ENCODE data around the gene PLA2G6.
"Not testable (repeated sequence)": the region's sequence is repeated elsewhere in the genome, so short reads cannot be mapped to it uniquely, and the experiment has no call there.

PLA2G6 gene

GRCh38 chr22:38129021-38129420 lies 52.6 kb downstream of the PLA2G6 start:
- no peak for FAIRE-seq
- TF ChIP-seq SPI1 (IDR thresholded peaks at IDR 0.05; ENCODE audit: low read depth, low read length) (no peak), TAF1 (IDR thresholded peaks at IDR 0.05; ENCODE audit: low read depth, low read length) (no peak), POLR2AphosphoS5 (IDR thresholded peaks at IDR 0.05; ENCODE audit: low read depth, low read length) (no peak), POLR2A (IDR thresholded peaks at IDR 0.05; ENCODE audit: low read depth, low read length) (no peak), PAX5 (IDR thresholded peaks at IDR 0.05; ENCODE audit: insufficient read depth, low read length, severe bottlenecking) (no peak), POU2F2 (IDR thresholded peaks at IDR 0.05; ENCODE audit: low read depth, low read length) (no peak)
- no peak for DNase-seq (ENCODE audit: insufficient read length, low spot score)

- TF ChIP-seq TAF1 (IDR thresholded peaks at IDR 0.05; ENCODE audit: low read depth, low read length) (no peak), POU2F2 (IDR thresholded peaks at IDR 0.05; ENCODE audit: low read depth, low read length) (no peak)
- no peak for DNase-seq (ENCODE audit: insufficient read length, low spot score)
- FAIRE-seq: no peak
Observed at GRCh38 chr22:38127869-38128268, 53.8 kb downstream of the PLA2G6 start.

DNA sequence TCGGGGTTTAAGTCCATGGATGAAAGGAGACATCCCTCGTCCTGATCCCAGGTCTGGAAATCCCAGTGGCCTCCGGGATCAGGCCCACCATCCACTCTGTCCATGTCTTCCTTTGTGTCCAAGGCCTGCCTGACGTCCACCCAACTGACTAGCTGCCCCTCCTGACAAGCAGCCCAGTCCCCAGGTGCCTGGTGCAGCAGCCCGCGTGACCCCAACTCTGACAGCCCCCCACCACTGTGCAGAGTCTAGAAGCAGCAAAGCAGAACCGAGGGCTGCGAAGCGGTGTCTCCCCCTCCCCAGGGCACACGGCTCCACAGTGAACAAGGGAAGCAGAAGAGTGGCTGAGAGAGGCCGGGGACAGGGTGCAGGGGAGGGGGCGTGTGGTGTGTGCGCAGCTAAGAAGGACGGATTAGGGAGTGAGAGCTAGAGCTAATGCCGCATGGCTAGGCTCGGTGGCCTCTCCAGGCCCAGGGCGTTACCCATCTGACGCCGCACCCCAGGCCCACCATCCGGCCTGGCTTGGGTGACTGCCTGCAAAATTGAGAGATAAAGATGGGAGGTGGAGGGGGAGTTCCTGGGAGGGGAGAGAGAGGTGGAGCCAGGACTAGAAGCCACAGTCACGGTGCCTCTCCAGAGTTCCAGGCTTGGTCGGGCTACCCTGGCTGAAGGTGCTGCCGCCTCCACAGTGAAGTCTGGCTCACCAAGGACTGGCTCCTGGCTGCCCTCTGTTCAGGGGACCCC lies 54.5 kb downstream of the PLA2G6 start:
- FAIRE-seq (no peak), DNase-seq (ENCODE audit: insufficient read length, low spot score) (no peak)
- TF ChIP-seq PAX5 (IDR thresholded peaks at IDR 0.05; ENCODE audit: insufficient read depth, low read length, severe bottlenecking): no peak
- TF ChIP-seq POLR2A (IDR thresholded peaks at IDR 0.05; ENCODE audit: low read depth, low read length): no peak
- no peak for TF ChIP-seq POU2F2 (IDR thresholded peaks at IDR 0.05; ENCODE audit: low read depth, low read length)
- no peak for TF ChIP-seq TAF1 (IDR thresholded peaks at IDR 0.05; ENCODE audit: low read depth, low read length)
- TF ChIP-seq POLR2AphosphoS5 (IDR thresholded peaks at IDR 0.05; ENCODE audit: low read depth, low read length): no peak
- TF ChIP-seq SPI1 (IDR thresholded peaks at IDR 0.05; ENCODE audit: low read depth, low read length): no peak

- no peak for FAIRE-seq
- TF ChIP-seq SPI1 (IDR thresholded peaks at IDR 0.05; ENCODE audit: low read depth, low read length) (no peak), POLR2A (IDR thresholded peaks at IDR 0.05; ENCODE audit: low read depth, low read length) (no peak), POLR2AphosphoS5 (IDR thresholded peaks at IDR 0.05; ENCODE audit: low read depth, low read length) (no peak), POU2F2 (IDR thresholded peaks at IDR 0.05; ENCODE audit: low read depth, low read length) (no peak), TAF1 (IDR thresholded peaks at IDR 0.05; ENCODE audit: low read depth, low read length) (no peak), PAX5 (IDR thresholded peaks at IDR 0.05; ENCODE audit: insufficient read depth, low read length, severe bottlenecking) (no peak)
- no peak for DNase-seq (ENCODE audit: insufficient read length, low spot score)
Observed at GRCh38 chr22:38125751-38126201, 55.9 kb downstream of the PLA2G6 start.

- DNase-seq (ENCODE audit: insufficient read length, low spot score): no peak
- no peak for FAIRE-seq
- no peak for TF ChIP-seq POLR2A (IDR thresholded peaks at IDR 0.05; ENCODE audit: low read depth, low read length)
- TF ChIP-seq POU2F2 (IDR thresholded peaks at IDR 0.05; ENCODE audit: low read depth, low read length): no peak
- no peak for TF ChIP-seq SPI1 (IDR thresholded peaks at IDR 0.05; ENCODE audit: low read depth, low read length)
- TF ChIP-seq PAX5 (IDR thresholded peaks at IDR 0.05; ENCODE audit: insufficient read depth, low read length, severe bottlenecking): no peak
- no peak for TF ChIP-seq TAF1 (IDR thresholded peaks at IDR 0.05; ENCODE audit: low read depth, low read length)
- TF ChIP-seq POLR2AphosphoS5 (IDR thresholded peaks at IDR 0.05; ENCODE audit: low read depth, low read length): no peak
Observed at GRCh38 chr22:38125038-38125610, 56.5 kb downstream of the PLA2G6 start.

DNA sequence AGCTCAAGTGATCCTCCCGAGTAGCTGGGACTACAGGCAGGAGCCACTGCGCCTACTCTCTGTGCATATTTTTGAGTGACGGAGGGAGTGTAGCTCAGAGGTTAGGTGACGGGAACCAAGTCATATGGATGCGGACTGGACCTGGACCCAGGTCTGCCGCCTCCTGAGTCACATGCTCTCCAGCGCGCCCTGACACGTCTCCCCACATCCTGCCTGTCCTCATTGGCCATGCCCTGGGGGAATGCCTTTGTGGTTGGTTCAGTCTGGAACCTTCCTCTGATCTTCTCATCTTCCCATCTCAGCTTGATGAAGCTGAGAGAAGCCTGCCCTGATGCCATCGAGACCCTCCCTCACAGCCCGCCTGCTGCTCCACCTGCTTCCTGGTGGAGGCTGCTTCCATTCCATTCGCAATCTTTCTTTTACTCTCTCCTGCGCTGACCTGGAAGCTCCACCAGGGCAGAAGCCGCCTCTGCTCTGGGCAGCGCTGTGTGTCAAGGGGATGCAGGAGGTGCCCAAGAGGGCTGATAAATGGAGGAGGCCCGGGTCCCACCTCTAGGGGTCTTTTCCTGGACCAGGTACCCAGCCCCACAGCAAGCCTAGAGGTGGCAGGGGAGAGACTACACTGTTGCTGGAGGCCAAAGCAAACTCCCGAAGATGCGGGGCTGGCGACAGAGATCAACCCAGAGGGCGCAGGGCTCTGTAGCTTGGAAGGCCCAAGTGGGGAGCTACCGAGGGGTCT lies 57.2 kb downstream of the PLA2G6 start:
- no peak for TF ChIP-seq POLR2AphosphoS5 (IDR thresholded peaks at IDR 0.05; ENCODE audit: low read depth, low read length)
- TF ChIP-seq POU2F2 (IDR thresholded peaks at IDR 0.05; ENCODE audit: low read depth, low read length): no peak
- TF ChIP-seq PAX5 (IDR thresholded peaks at IDR 0.05; ENCODE audit: insufficient read depth, low read length, severe bottlenecking): no peak
- no peak for TF ChIP-seq SPI1 (IDR thresholded peaks at IDR 0.05; ENCODE audit: low read depth, low read length)
- TF ChIP-seq TAF1 (IDR thresholded peaks at IDR 0.05; ENCODE audit: low read depth, low read length): no peak
- no peak for TF ChIP-seq POLR2A (IDR thresholded peaks at IDR 0.05; ENCODE audit: low read depth, low read length)
- FAIRE-seq (no peak), DNase-seq (ENCODE audit: insufficient read length, low spot score) (no peak)

- FAIRE-seq (no peak), DNase-seq (ENCODE audit: insufficient read length, low spot score) (no peak)
- no peak for TF ChIP-seq POLR2AphosphoS5 (IDR thresholded peaks at IDR 0.05; ENCODE audit: low read depth, low read length)
Observed at GRCh38 chr22:38122616-38123015, 59.0 kb downstream of the PLA2G6 start.

- FAIRE-seq: no peak
- no peak for DNase-seq (ENCODE audit: insufficient read length, low spot score)
- TF ChIP-seq POLR2AphosphoS5 (IDR thresholded peaks at IDR 0.05; ENCODE audit: low read depth, low read length) (no peak), SPI1 (IDR thresholded peaks at IDR 0.05; ENCODE audit: low read depth, low read length) (no peak), POU2F2 (IDR thresholded peaks at IDR 0.05; ENCODE audit: low read depth, low read length) (no peak), TAF1 (IDR thresholded peaks at IDR 0.05; ENCODE audit: low read depth, low read length) (no peak), PAX5 (IDR thresholded peaks at IDR 0.05; ENCODE audit: insufficient read depth, low read length, severe bottlenecking) (no peak), POLR2A (IDR thresholded peaks at IDR 0.05; ENCODE audit: low read depth, low read length) (no peak)
Observed at GRCh38 chr22:38120359-38121110, 61.1 kb downstream of the PLA2G6 start.

DNA sequence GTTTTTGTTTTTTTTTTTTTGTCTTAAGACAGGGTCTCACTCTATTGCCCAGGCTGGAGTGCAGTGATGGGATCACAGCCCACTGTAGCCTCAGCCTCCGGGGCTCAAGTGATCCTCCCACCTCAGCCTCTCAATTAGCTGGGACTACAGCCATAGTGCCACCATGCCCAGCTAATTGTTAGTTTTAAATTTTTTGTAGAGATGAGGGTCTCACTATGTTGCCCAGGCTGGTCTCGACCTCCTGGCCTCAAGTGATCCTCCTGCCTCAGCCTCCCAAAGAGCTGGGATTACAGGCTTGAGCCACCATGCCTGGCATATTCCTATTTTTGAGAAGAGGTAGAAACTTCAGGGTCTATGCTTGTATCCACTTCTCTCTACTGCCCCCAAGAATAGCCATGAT lies 62.9 kb downstream of the PLA2G6 start:
- not testable (repeated sequence) for DNase-seq (ENCODE audit: insufficient read length, low spot score); FAIRE-seq
